DMS79 (cell line): ENCODE measurements around the gene ZNF735.
"Not testable (repeated sequence)": the region's sequence is repeated elsewhere in the genome, so short reads cannot be mapped to it uniquely, and the experiment has no call there.

ENCODE experiments used
- DNase-seq: peaks from one replicate; lab custom pipeline; 2025; lab: John Stamatoyannopoulos, UW

ZNF735 gene

GRCh38 chr7:64206903-64207302 lies at the start of gene ZNF735:
Gene ZNF735 (plus strand): TSS chr7:64207203. CDS start chr7:64207203, 0 bp downstream.
- DNase-seq, result no peak

GRCh38 chr7:64170974-64171373 lies 36.0 kb upstream of the ZNF735 start:
- DNase-seq, result not testable (repeated sequence)

GRCh38 chr7:64174328-64174727 lies 32.7 kb upstream of the ZNF735 start:
- DNase-seq, result no peak

GRCh38 chr7:64174941-64175340 lies 32.1 kb upstream of the ZNF735 start:
- no peak for DNase-seq

GRCh38 chr7:64180989-64181388 lies 26.0 kb upstream of the ZNF735 start:
- DNase-seq, result no peak

GRCh38 chr7:64181586-64181985 lies 25.4 kb upstream of the ZNF735 start:
- no peak for DNase-seq

- DNase-seq, result no peak
These were observed 24.8 kb upstream of the ZNF735 start for GRCh38 chr7:64182036-64182790.

GRCh38 chr7:64183126-64183742 lies 23.8 kb upstream of the ZNF735 start:
- DNase-seq, result no peak

GRCh38 chr7:64183827-64184372 lies 23.1 kb upstream of the ZNF735 start:
- no peak for DNase-seq

GRCh38 chr7:64184376-64184775 lies 22.6 kb upstream of the ZNF735 start:
- no peak for DNase-seq

- DNase-seq, result no peak
These were observed 19.6 kb upstream of the ZNF735 start for GRCh38 chr7:64187408-64187807.

- DNase-seq, result no peak
These were observed 14.8 kb upstream of the ZNF735 start for GRCh38 chr7:64192148-64192704.

GRCh38 chr7:64192775-64193174 lies 14.2 kb upstream of the ZNF735 start:
- no peak for DNase-seq

GRCh38 chr7:64219710-64220298 lies 12.8 kb downstream of the ZNF735 start:
- not testable (repeated sequence) for DNase-seq

- DNase-seq, result no peak
These were observed 16.4 kb downstream of the ZNF735 start for GRCh38 chr7:64223366-64223765.

- DNase-seq, result not testable (repeated sequence)
These were observed 21.2 kb downstream of the ZNF735 start, which contains the start of gene ZNF679 for GRCh38 chr7:64228174-64228573. Gene ZNF679 (plus strand): TSS chr7:64228474. CDS start chr7:64249118, 20,644 bp downstream.

- no peak for DNase-seq
These were observed 59.4 kb downstream of the ZNF735 start for GRCh38 chr7:64266341-64266919.
